ENCODE results near the gene GPR153. TPM values are rescaled to one million over a fixed set of nuclear protein-coding genes. Genes with fewer than 3 reads are reported as not detected.

Gene GPR153
- total RNA-seq, 1 donor from 2014 or later: 16.6 TPM

GRCh38 chr1:6243053-6243834 is 17.7 kb downstream of the GPR153 start:
- Histone ChIP-seq H3K27me3 (ENCODE audit: low read depth) (peaks cover 89% of the 10 kb centered on the region), H3K4me3 (no peak overlapping the region), H3K4me1 (peaks cover 25% of the 10 kb centered on the region), H3K36me3 (no peaks in the 10 kb centered on the region), H3K27ac (no peak overlapping the region), H3K9me3 (no peaks in the 10 kb centered on the region)
- DNase-seq (no peak), ATAC-seq (no peak)
- intact Hi-C loops (cut with DNase I): no loop called here
- TF ChIP-seq CTCF (IDR thresholded peaks at IDR 0.05): no peak

GRCh38 chr1:6241887-6242740 is 18.8 kb downstream of the GPR153 start:
- Histone ChIP-seq H3K27me3 (ENCODE audit: low read depth) (peaks cover 79% of the 10 kb centered on the region), H3K4me1 (peaks cover 25% of the 10 kb centered on the region), H3K27ac (no peak overlapping the region), H3K36me3 (no peaks in the 10 kb centered on the region), H3K4me3 (peak overlapping the region; percentile 19), H3K9me3 (no peaks in the 10 kb centered on the region)
- no peak for TF ChIP-seq CTCF (IDR thresholded peaks at IDR 0.05)
- intact Hi-C loops (cut with DNase I): no loop called here
- DNase-seq: no peak
- no peak for ATAC-seq

GRCh38 chr1:6241107-6241886 is 19.6 kb downstream of the GPR153 start:
- Histone ChIP-seq H3K9me3 (no peaks in the 10 kb centered on the region), H3K36me3 (no peaks in the 10 kb centered on the region), H3K4me1 (peaks cover 21% of the 10 kb centered on the region), H3K4me3 (no peak overlapping the region), H3K27ac (no peak overlapping the region), H3K27me3 (ENCODE audit: low read depth) (peaks cover 72% of the 10 kb centered on the region)
- no peak for ATAC-seq
- TF ChIP-seq CTCF (IDR thresholded peaks at IDR 0.05): no peak
- no peak for DNase-seq
- intact Hi-C loops (cut with DNase I): no loop called here

- no peak overlapping the region for H3K27ac ChIP-seq
- ATAC-seq (no peak), DNase-seq (no peak)
- H3K27me3 ChIP-seq (ENCODE audit: low read depth): peaks cover 60% of the 10 kb centered on the region
- no peak for TF ChIP-seq CTCF (IDR thresholded peaks at IDR 0.05)
- no peak overlapping the region for H3K4me3 ChIP-seq
- intact Hi-C loops (cut with DNase I): no loop called here
- H3K4me1 ChIP-seq: peaks cover 14% of the 10 kb centered on the region
- H3K36me3 ChIP-seq: no peaks in the 10 kb centered on the region
- no peaks in the 10 kb centered on the region for H3K9me3 ChIP-seq
Measured at GRCh38 chr1:6239950-6240768, 20.7 kb downstream of the GPR153 start.
